NOMO-1 (cell line): Measurements from ENCODE around the gene FAM72B.
"Not testable (repeated sequence)": the region's sequence is repeated elsewhere in the genome, so short reads cannot be mapped to it uniquely, and the experiment has no call there.

Source experiments
- DNase-seq, 2 experiments: peaks; one replicate each; lab custom pipeline; 2025; ENCODE audit not compliant: unreplicated experiment in 2 of 2; lab: John Stamatoyannopoulos, UW

The FAM72B gene

GRCh38 chr1:121184290-121185127, at the start of gene FAM72B, which contains the start of gene SRGAP2C:
FAM72B (minus strand) TSS chr1:121184340; CDS start chr1:121183489, 851 bp downstream.
SRGAP2C (plus strand) TSS chr1:121184975; CDS start chr1:121187447, 2,472 bp downstream.
- DNase-seq: peak; percentile 98

GRCh38 chr1:121232445-121233125, 48.4 kb upstream of the FAM72B start:
- DNase-seq: not testable (repeated sequence)

- not testable (repeated sequence) for DNase-seq
Observed at GRCh38 chr1:121230636-121231035, 46.5 kb upstream of the FAM72B start.

- not testable (repeated sequence) for DNase-seq
Observed at GRCh38 chr1:121227544-121228330, 43.6 kb upstream of the FAM72B start.

GRCh38 chr1:121226925-121227324, 42.8 kb upstream of the FAM72B start:
- DNase-seq: not testable (repeated sequence)

GRCh38 chr1:121226295-121226904, 42.3 kb upstream of the FAM72B start:
- DNase-seq: not testable (repeated sequence)

GRCh38 chr1:121224714-121225113, 40.6 kb upstream of the FAM72B start:
- DNase-seq: not testable (repeated sequence)

- peak in 1 of 2 experiments; percentile 21 for DNase-seq
Observed at GRCh38 chr1:121221770-121222169, 37.6 kb upstream of the FAM72B start.

GRCh38 chr1:121216676-121217075, 32.5 kb upstream of the FAM72B start:
- not testable (repeated sequence) for DNase-seq

GRCh38 chr1:121215699-121216417, 31.7 kb upstream of the FAM72B start:
- not testable (repeated sequence) for DNase-seq

GRCh38 chr1:121214544-121215156, 30.5 kb upstream of the FAM72B start:
- not testable (repeated sequence) for DNase-seq

- DNase-seq: not testable (repeated sequence)
Observed at GRCh38 chr1:121213491-121213890, 29.4 kb upstream of the FAM72B start.

- DNase-seq: not testable (repeated sequence)
Observed at GRCh38 chr1:121210778-121211177, 26.6 kb upstream of the FAM72B start.

GRCh38 chr1:121208375-121208774, 24.2 kb upstream of the FAM72B start:
- DNase-seq: not testable (repeated sequence)

GRCh38 chr1:121207328-121207727, 23.2 kb upstream of the FAM72B start:
- DNase-seq: not testable (repeated sequence)

- DNase-seq: not testable (repeated sequence)
Observed at GRCh38 chr1:121205786-121206711, 21.9 kb upstream of the FAM72B start.

GRCh38 chr1:121202986-121203385, 18.8 kb upstream of the FAM72B start:
- DNase-seq: not testable (repeated sequence)
